K562 (cell line): Measurements from ENCODE around the gene EPB41L2. TPM values are rescaled to one million over a fixed set of nuclear protein-coding genes. Genes with fewer than 3 reads are reported as not detected.

Experiments used
- CREB1 ChIP-seq, 2 experiments: sonication (generic) in 1 of 2; formaldehyde crosslinking in 1 of 2; IDR thresholded peaks; 2 replicates each; pipeline versions ENCODE4 v1.6.1 to v1.8.0; 2012 to 2022; ENCODE audit warnings: inconsistent platforms in 1 of 2, mild to moderate bottlenecking in 1 of 2, missing genetic modification reagents in 1 of 2, moderate library complexity in 1 of 2
- EHMT2 ChIP-seq: fragments of 450-650 bp; IDR thresholded peaks from 2 replicates; pipeline ENCODE4 v1.6.1; 2018; ENCODE audit warnings: antibody characterized with exemption
- ELF2 ChIP-seq: fragments of 250-450 bp; sonication (Bioruptor Pico); IDR thresholded peaks from 2 replicates; pipeline ENCODE4 v1.5.0; 2021; ENCODE audit warnings: mild to moderate bottlenecking
- MCM5 ChIP-seq: fragments of 450-650 bp; IDR thresholded peaks from 2 replicates; pipeline ENCODE4 v1.6.1; 2016; ENCODE audit warnings: low read depth
- MEF2A ChIP-seq: IDR thresholded peaks from 2 replicates; pipeline ENCODE4 v1.6.1; 2011; ENCODE audit warnings: low read depth, mild to moderate bottlenecking, low read length, moderate library complexity; ENCODE audit not compliant: control insufficient read depth
- MEF2D ChIP-seq: conservative IDR thresholded peaks from 2 replicates; pipeline ENCODE4 v1.6.1; 2016; ENCODE audit warnings: low read depth, missing genetic modification characterization, missing compliant biosample characterization
- NFIX ChIP-seq: fragments of 250-450 bp; sonication (Bioruptor Pico); IDR thresholded peaks from 2 replicates; pipeline ENCODE4 v1.4.0; 2020; ENCODE audit warnings: low read depth, mild to moderate bottlenecking, moderate library complexity
- NRF1 ChIP-seq, 2 experiments: fragments of 450-650 bp; IDR thresholded peaks in 1 of 2; conservative IDR thresholded peaks in 1 of 2; 2 replicates each; pipeline ENCODE4 v1.6.1; 2014; ENCODE audit warnings: mild to moderate bottlenecking in 2 of 2
- POLR3A ChIP-seq: IDR thresholded peaks from 2 replicates; pipeline ENCODE4 v1.6.1; 2011; ENCODE audit warnings: borderline replicate concordance, mild to moderate bottlenecking, moderate library complexity; ENCODE audit not compliant: insufficient read length, insufficient read depth; ENCODE audit errors: extremely low read depth
- TAF1 ChIP-seq: IDR thresholded peaks from 2 replicates; pipeline ENCODE4 v1.6.1; 2011; ENCODE audit warnings: mild to moderate bottlenecking, low read length, moderate library complexity; ENCODE audit not compliant: insufficient read depth, control insufficient read depth, severe bottlenecking; ENCODE audit errors: extremely low read depth
- ZNF316 ChIP-seq: fragments of 450-650 bp; IDR thresholded peaks from 2 replicates; pipeline ENCODE4 v1.6.1; 2016
- ZNF583 ChIP-seq: fragments of 250-450 bp; sonication (Bioruptor Pico); IDR thresholded peaks from 2 replicates; pipeline ENCODE4 v1.4.0; 2020
- polyA plus RNA-seq, 8 experiments: library from polyadenylated mRNA; depleted of rRNA in 4 of 8; stranded (reverse) in 5 of 8; unstranded in 3 of 8; fragments of >200 nt; fragmentation: Nextera tagmentation in 2 of 8; fragmentation: Illumina TruSeq in 1 of 8; extraction: Ambion mirVana in 2 of 8; extraction: Trizol in 1 of 8; gene quantifications; 2 replicates each; pipeline versions ENCODE4 v1.2.1 to v1.2.3, GENCODE V29; 2011 to 2014; ENCODE audit warnings: inconsistent platforms in 1 of 8, missing spikeins in 1 of 8
- total RNA-seq, 7 experiments: library from RNA; depleted of rRNA in 6 of 7; stranded (reverse); fragments of >200 nt in 6 of 7; fragmentation: Illumina TruSeq in 2 of 7; extraction: Trizol in 2 of 7; gene quantifications; 2 replicates each; pipeline versions ENCODE4 v1.2.1 to v1.2.3, GENCODE V29; 2011 to 2021; ENCODE audit warnings: low replicate concordance in 1 of 7
- TF ChIP-seq, protein P1 (sequence below): fragments of 450-650 bp; conservative IDR thresholded peaks from 2 replicates; pipeline ENCODE4 v1.6.1; 2016; ENCODE audit warnings: missing genetic modification characterization, low read depth, mild to moderate bottlenecking, missing compliant biosample characterization, moderate library complexity
- TF ChIP-seq, protein P2 (sequence below): fragments of 200-600 bp; sonication (generic); IDR thresholded peaks from one replicate; pipeline ENCODE4 v1.6.1; 2012; ENCODE audit warnings: mild to moderate bottlenecking, low read depth, low read length, inconsistent platforms
- TF ChIP-seq, protein P3 (sequence below): fragments of 250-450 bp; sonication (Bioruptor Pico); IDR thresholded peaks from 2 replicates; pipeline ENCODE4 v1.4.0; 2020

Gene EPB41L2
- total and polyA plus RNA-seq, 9 of the 15 experiments (the other 6 are each of a cell fraction or from before 2014, with no cell fraction given), result 5.1 to 53.6 (median 25.0) TPM

DNA sequence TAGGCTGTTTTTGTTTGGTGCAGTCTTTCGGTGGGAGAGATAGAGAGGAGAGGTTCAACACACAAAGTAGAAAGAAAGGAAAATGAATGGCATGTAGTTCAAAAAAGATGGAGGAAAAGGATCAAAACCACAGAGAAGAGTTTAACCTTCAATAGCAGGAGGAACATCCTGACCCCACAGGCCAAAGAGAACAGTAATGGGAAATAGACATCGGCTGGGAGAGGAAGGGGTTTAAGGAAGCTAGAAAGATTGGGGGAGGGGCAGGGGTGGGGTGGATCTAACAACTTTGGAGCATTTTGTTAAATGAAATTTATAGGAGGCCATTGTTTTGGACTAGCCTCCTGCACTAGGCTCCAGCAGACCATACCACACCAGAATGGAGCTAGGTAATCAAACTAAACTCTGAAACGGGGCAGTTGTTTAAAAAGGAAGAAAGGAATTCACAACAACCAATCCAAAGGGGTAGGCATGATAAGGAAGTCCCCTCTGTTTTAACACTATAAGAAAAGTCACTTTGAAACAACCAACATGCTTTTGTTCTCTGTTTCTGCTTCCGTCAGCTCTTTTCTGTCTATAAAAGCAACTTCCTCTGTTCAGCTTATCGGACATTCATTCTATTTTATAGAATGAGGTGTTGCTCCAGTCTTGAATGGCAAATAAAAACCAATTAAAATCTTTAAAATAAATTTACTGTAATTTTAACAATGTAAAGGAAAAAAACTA, 82.6 kb downstream of the EPB41L2 start (continued):
- no peak for TF ChIP-seq EHMT2
- TF ChIP-seq, protein P1, sequence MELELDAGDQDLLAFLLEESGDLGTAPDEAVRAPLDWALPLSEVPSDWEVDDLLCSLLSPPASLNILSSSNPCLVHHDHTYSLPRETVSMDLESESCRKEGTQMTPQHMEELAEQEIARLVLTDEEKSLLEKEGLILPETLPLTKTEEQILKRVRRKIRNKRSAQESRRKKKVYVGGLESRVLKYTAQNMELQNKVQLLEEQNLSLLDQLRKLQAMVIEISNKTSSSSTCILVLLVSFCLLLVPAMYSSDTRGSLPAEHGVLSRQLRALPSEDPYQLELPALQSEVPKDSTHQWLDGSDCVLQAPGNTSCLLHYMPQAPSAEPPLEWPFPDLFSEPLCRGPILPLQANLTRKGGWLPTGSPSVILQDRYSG (tag), result no peak
- no peak for TF ChIP-seq NRF1 (conservative IDR thresholded peaks at IDR 0.05 in 1 of 2, IDR thresholded peaks at IDR 0.05 in 1 of 2)
- no peak for TF ChIP-seq MEF2D (tag)
- TF ChIP-seq POLR3A, result no peak
- TF ChIP-seq ELF2, result no peak
- TF ChIP-seq CREB1 (IDR thresholded peaks at IDR 0.05), result no peak
- no peak for TF ChIP-seq CREB1 (CRISPR knock-in tag; IDR thresholded peaks at IDR 0.05)
- TF ChIP-seq, protein P2, sequence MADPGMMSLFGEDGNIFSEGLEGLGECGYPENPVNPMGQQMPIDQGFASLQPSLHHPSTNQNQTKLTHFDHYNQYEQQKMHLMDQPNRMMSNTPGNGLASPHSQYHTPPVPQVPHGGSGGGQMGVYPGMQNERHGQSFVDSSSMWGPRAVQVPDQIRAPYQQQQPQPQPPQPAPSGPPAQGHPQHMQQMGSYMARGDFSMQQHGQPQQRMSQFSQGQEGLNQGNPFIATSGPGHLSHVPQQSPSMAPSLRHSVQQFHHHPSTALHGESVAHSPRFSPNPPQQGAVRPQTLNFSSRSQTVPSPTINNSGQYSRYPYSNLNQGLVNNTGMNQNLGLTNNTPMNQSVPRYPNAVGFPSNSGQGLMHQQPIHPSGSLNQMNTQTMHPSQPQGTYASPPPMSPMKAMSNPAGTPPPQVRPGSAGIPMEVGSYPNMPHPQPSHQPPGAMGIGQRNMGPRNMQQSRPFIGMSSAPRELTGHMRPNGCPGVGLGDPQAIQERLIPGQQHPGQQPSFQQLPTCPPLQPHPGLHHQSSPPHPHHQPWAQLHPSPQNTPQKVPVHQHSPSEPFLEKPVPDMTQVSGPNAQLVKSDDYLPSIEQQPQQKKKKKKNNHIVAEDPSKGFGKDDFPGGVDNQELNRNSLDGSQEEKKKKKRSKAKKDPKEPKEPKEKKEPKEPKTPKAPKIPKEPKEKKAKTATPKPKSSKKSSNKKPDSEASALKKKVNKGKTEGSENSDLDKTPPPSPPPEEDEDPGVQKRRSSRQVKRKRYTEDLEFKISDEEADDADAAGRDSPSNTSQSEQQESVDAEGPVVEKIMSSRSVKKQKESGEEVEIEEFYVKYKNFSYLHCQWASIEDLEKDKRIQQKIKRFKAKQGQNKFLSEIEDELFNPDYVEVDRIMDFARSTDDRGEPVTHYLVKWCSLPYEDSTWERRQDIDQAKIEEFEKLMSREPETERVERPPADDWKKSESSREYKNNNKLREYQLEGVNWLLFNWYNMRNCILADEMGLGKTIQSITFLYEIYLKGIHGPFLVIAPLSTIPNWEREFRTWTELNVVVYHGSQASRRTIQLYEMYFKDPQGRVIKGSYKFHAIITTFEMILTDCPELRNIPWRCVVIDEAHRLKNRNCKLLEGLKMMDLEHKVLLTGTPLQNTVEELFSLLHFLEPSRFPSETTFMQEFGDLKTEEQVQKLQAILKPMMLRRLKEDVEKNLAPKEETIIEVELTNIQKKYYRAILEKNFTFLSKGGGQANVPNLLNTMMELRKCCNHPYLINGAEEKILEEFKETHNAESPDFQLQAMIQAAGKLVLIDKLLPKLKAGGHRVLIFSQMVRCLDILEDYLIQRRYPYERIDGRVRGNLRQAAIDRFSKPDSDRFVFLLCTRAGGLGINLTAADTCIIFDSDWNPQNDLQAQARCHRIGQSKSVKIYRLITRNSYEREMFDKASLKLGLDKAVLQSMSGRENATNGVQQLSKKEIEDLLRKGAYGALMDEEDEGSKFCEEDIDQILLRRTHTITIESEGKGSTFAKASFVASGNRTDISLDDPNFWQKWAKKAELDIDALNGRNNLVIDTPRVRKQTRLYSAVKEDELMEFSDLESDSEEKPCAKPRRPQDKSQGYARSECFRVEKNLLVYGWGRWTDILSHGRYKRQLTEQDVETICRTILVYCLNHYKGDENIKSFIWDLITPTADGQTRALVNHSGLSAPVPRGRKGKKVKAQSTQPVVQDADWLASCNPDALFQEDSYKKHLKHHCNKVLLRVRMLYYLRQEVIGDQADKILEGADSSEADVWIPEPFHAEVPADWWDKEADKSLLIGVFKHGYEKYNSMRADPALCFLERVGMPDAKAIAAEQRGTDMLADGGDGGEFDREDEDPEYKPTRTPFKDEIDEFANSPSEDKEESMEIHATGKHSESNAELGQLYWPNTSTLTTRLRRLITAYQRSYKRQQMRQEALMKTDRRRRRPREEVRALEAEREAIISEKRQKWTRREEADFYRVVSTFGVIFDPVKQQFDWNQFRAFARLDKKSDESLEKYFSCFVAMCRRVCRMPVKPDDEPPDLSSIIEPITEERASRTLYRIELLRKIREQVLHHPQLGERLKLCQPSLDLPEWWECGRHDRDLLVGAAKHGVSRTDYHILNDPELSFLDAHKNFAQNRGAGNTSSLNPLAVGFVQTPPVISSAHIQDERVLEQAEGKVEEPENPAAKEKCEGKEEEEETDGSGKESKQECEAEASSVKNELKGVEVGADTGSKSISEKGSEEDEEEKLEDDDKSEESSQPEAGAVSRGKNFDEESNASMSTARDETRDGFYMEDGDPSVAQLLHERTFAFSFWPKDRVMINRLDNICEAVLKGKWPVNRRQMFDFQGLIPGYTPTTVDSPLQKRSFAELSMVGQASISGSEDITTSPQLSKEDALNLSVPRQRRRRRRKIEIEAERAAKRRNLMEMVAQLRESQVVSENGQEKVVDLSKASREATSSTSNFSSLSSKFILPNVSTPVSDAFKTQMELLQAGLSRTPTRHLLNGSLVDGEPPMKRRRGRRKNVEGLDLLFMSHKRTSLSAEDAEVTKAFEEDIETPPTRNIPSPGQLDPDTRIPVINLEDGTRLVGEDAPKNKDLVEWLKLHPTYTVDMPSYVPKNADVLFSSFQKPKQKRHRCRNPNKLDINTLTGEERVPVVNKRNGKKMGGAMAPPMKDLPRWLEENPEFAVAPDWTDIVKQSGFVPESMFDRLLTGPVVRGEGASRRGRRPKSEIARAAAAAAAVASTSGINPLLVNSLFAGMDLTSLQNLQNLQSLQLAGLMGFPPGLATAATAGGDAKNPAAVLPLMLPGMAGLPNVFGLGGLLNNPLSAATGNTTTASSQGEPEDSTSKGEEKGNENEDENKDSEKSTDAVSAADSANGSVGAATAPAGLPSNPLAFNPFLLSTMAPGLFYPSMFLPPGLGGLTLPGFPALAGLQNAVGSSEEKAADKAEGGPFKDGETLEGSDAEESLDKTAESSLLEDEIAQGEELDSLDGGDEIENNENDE, result no peak
- no peak for TF ChIP-seq MEF2A
- TF ChIP-seq MCM5, result no peak
- no peak for TF ChIP-seq TAF1
- TF ChIP-seq, protein P3, sequence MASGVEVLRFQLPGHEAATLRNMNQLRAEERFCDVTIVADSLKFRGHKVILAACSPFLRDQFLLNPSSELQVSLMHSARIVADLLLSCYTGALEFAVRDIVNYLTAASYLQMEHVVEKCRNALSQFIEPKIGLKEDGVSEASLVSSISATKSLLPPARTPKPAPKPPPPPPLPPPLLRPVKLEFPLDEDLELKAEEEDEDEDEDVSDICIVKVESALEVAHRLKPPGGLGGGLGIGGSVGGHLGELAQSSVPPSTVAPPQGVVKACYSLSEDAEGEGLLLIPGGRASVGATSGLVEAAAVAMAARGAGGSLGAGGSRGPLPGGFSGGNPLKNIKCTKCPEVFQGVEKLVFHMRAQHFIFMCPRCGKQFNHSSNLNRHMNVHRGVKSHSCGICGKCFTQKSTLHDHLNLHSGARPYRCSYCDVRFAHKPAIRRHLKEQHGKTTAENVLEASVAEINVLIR (CRISPR knock-in tag), result no peak
- no peak for TF ChIP-seq NFIX
- TF ChIP-seq ZNF316, result peak; percentile 89
- no peak for TF ChIP-seq ZNF583 (CRISPR knock-in tag)
